B cell (primary cell): ENCODE results near the gene CDC42.

Source experiments
- CTCF ChIP-seq: fragments of 200-600 bp; IDR thresholded peaks from one replicate; pipeline ENCODE4 v1.8.0; 2022; ENCODE audit warnings: antibody characterized with exemption, mild to moderate bottlenecking
- EZH2 ChIP-seq: IDR thresholded peaks from 2 replicates; pipeline ENCODE4 v1.6.1; 2012; ENCODE audit warnings: borderline replicate concordance, low read depth, mild to moderate bottlenecking, moderate library complexity, low read length; ENCODE audit not compliant: insufficient read depth, poor library complexity, severe bottlenecking

GRCh38 chr1:22096463-22096862 is 44.0 kb downstream of the CDC42 start:
- no peak for TF ChIP-seq CTCF
- TF ChIP-seq EZH2 = no peak
